WERI-Rb-1 (cell line): ENCODE data around the gene DBNDD2.

Experiments used
- DNase-seq: peaks from one replicate; pipeline ENCODE4 v3.0.0-alpha.2; 2020
- H3K27ac ChIP-seq: fragments of 250-450 bp; sonication (Bioruptor Pico); 2 replicates; pipeline ENCODE4 v1.5.1; 2020; ENCODE audit warnings: mild to moderate bottlenecking, moderate library complexity
- H3K27me3 ChIP-seq: fragments of 250-450 bp; sonication (Bioruptor Pico); 2 replicates; pipeline ENCODE4 v1.5.1; 2021; ENCODE audit warnings: mild to moderate bottlenecking, low read depth, moderate library complexity; ENCODE audit not compliant: insufficient read depth, severe bottlenecking
- H3K36me3 ChIP-seq: fragments of 250-450 bp; sonication (Bioruptor Pico); 2 replicates; pipeline ENCODE4 v1.5.1; 2020; ENCODE audit warnings: mild to moderate bottlenecking, moderate library complexity
- H3K4me3 ChIP-seq: 2 replicates; pipeline ENCODE4 v1.5.1; 2011; ENCODE audit warnings: low read depth, mild to moderate bottlenecking, control low read depth, low read length
- H3K9me3 ChIP-seq: fragments of 250-450 bp; sonication (Bioruptor Pico); 2 replicates; pipeline ENCODE4 v1.5.1; 2021; ENCODE audit warnings: mild to moderate bottlenecking, moderate library complexity; ENCODE audit not compliant: severe bottlenecking
- TF ChIP-seq, protein P1 (sequence below): IDR thresholded peaks from 2 replicates; pipeline ENCODE4 v1.5.1; 2011; ENCODE audit warnings: low read depth, mild to moderate bottlenecking, control low read depth, inconsistent platforms, low read length

Gene DBNDD2

DNA sequence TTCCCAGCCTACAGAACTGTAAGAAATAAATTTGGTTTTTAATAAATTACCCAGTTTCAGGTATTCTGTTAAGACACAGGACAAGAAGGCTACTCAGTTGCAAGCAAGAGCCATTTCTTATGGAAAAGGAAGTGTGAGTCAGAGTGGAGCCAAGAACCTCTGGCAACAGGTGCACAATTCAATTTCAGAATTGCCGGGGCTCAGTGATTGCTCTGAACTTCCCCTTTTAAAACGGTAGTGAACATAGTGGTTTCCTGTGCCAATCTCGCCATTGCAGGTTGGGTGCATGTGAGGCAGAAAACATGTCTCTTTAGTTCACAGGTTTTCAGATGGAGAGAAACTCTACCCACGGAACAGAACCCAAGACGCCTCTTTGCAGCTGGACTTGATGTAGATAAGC lies 24.2 kb downstream of the DBNDD2 start:
- H3K4me3 ChIP-seq = no peak overlapping the region

DNA sequence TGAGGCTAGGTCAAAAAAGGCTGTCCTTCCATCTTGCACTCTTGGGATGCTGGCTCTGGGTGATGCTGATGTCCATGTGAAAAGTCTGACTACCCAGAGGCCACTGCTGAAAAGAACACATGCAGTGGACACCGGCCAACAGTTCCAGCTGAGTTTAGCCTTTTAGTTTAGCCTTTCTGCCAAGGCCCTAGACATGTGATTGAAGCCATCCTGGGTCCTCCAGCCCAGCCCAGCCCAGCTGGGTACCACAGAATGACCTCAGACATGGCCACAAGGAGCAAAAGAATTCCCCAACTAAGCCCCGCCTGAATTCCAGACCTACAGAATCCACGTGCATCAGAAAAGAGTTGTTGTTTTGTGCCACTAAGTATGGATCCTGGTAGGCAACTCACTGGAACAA lies 25.2 kb downstream of the DBNDD2 start:
- Histone ChIP-seq H3K4me3 (no peak overlapping the region), H3K27ac (no peak overlapping the region), H3K36me3 (no peaks in the 10 kb centered on the region), H3K27me3 (no peaks in the 10 kb centered on the region), H3K9me3 (no peaks in the 10 kb centered on the region)
- no peak for DNase-seq
- TF ChIP-seq, protein P1, sequence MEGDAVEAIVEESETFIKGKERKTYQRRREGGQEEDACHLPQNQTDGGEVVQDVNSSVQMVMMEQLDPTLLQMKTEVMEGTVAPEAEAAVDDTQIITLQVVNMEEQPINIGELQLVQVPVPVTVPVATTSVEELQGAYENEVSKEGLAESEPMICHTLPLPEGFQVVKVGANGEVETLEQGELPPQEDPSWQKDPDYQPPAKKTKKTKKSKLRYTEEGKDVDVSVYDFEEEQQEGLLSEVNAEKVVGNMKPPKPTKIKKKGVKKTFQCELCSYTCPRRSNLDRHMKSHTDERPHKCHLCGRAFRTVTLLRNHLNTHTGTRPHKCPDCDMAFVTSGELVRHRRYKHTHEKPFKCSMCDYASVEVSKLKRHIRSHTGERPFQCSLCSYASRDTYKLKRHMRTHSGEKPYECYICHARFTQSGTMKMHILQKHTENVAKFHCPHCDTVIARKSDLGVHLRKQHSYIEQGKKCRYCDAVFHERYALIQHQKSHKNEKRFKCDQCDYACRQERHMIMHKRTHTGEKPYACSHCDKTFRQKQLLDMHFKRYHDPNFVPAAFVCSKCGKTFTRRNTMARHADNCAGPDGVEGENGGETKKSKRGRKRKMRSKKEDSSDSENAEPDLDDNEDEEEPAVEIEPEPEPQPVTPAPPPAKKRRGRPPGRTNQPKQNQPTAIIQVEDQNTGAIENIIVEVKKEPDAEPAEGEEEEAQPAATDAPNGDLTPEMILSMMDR = no peak

More for the DNA sequence above, 24.2 kb downstream of the DBNDD2 start:
- Histone ChIP-seq H3K9me3 (no peaks in the 10 kb centered on the region), H3K27me3 (no peaks in the 10 kb centered on the region), H3K27ac (no peak overlapping the region), H3K36me3 (no peaks in the 10 kb centered on the region)
- TF ChIP-seq, protein P1 = no peak
- DNase-seq = no peak

DNA sequence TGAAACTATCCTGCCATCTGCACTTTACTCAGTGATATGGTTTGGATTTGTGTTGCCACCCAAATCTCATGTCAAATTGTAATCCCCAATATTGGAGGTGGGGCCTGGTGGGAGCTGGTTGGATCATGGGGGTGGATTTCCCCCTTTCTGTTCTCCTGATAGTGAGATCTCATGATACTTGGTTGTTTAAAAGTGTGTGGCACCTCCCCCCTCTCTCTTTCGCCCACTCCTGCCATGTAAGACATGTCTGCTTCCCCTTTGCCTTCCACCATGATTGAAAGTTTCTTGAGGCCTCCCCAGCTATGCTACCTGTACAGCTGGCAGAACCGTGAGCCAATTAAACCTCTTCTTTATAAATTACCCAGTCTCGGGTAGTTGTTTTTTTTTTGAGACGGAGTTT lies 25.9 kb downstream of the DBNDD2 start:
- Histone ChIP-seq H3K4me3 (no peak overlapping the region), H3K27ac (no peak overlapping the region), H3K27me3 (no peaks in the 10 kb centered on the region), H3K9me3 (no peaks in the 10 kb centered on the region), H3K36me3 (no peaks in the 10 kb centered on the region)
- DNase-seq = no peak
- TF ChIP-seq, protein P1 = no peak

DNA sequence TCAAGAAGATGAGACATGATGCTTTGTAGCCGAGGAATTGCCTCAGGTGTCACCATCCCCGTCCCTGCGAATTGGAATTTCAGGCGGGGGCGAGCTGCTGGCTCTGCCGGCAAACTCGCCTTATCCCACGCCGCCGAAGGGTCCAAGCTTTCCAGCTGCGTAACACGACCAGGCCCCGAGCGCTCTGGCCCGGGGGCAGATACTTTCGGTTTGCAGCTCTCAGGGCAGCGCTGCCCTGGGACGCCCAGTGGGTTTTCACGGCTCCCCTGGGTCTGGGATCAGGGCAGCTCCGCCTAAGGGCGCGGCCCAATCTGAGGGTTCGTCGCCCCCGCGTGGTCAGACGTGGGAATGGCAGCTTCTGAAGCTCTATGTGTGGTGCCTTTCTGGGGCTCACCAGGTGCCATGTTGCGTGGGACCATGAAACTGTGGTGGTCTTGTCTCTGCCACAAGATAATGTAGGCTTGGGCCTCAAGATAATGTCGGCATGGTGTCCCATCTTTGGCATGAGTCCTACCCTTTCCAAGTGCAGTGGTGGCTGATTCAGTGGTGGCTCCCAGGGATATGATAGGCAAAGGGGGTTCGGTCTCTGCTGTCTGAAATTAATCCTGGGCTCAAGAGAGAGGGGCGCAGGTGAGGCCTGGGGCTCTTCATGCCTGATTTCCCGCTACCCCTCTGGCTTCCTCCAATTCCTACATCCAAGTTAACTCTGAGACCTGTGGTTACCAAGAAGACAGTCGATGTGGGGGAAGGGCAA lies 28.8 kb downstream of the DBNDD2 start:
- no peak overlapping the region for H3K27ac ChIP-seq
- H3K4me3 ChIP-seq = peak overlapping the region; percentile 57
- TF ChIP-seq, protein P1 = peak; percentile 94
- DNase-seq = peak; percentile 84
- no peaks in the 10 kb centered on the region for H3K36me3 ChIP-seq
- no peaks in the 10 kb centered on the region for H3K9me3 ChIP-seq
- no peaks in the 10 kb centered on the region for H3K27me3 ChIP-seq

DNA sequence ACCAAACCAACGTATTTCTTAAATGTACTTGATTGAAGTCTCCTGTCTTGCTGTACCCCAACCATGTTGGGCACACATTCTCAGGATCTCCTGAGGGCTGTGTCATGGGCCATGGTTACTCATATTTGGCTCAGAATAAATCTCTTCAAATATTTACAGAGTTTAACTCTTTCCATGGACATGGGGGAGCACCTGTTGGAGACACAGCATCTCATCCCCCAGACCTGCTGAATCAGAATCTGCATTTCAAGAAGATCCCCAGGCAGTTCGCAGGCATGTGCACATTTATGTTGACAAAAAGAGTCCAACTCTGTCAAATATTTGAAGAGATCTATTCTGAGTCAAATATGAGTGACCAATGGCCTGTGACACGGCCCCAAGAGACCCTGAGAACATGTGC lies 32.3 kb downstream of the DBNDD2 start:
- Histone ChIP-seq H3K27ac (no peak overlapping the region), H3K36me3 (no peaks in the 10 kb centered on the region), H3K27me3 (no peaks in the 10 kb centered on the region), H3K9me3 (no peaks in the 10 kb centered on the region), H3K4me3 (no peak overlapping the region)
- TF ChIP-seq, protein P1 = no peak
- DNase-seq = no peak
